Measurements from ENCODE around the gene TEX29.

GRCh38 chr13:111295886-111296285 is 24.6 kb upstream of the TEX29 start:
- TF ChIP-seq UBTF (IDR thresholded peaks at IDR 0.05; ENCODE audit: borderline replicate concordance in 1 of 2, low read depth in 2 of 2, low read length in 2 of 2) (no peak), ZNF318 (IDR thresholded peaks at IDR 0.05; ENCODE audit: borderline replicate concordance in 1 of 2, low read depth in 1 of 2) (no peak)

Measured in K562 (cell line).